HEK293 (cell line): ENCODE measurements around the gene AGAP1.

Experiments
- TRIM28 ChIP-seq: IDR thresholded peaks from 2 replicates; pipeline ENCODE4 v1.6.1; 2011; ENCODE audit warnings: low read length, control low read depth, borderline replicate concordance
- WT1 ChIP-seq: fragments of 450-650 bp; formaldehyde crosslinking; IDR thresholded peaks from 2 replicates; pipeline ENCODE4 v1.5.1; 2016; ENCODE audit warnings: missing biosample characterization, missing genetic modification characterization
- ZBTB17 ChIP-seq: fragments of 450-650 bp; formaldehyde crosslinking; IDR thresholded peaks from 2 replicates; pipeline ENCODE4 v1.5.1; 2016; ENCODE audit warnings: missing biosample characterization, missing genetic modification characterization
- ZFP69B ChIP-seq: fragments of 450-650 bp; formaldehyde crosslinking; IDR thresholded peaks from 2 replicates; pipeline ENCODE4 v1.5.1; 2016; ENCODE audit warnings: missing biosample characterization, missing genetic modification characterization
- ZNF121 ChIP-seq: fragments of 450-650 bp; formaldehyde crosslinking; IDR thresholded peaks from 2 replicates; pipeline ENCODE4 v1.5.1; 2016; ENCODE audit warnings: missing biosample characterization, missing genetic modification characterization
- ZNF157 ChIP-seq: fragments of 450-650 bp; formaldehyde crosslinking; IDR thresholded peaks from 2 replicates; pipeline ENCODE4 v1.5.1; 2016; ENCODE audit warnings: missing biosample characterization, missing genetic modification characterization
- TF ChIP-seq, protein P1 (sequence below): fragments of 450-650 bp; formaldehyde crosslinking; IDR thresholded peaks from 2 replicates; pipeline ENCODE4 v1.5.1; 2016; ENCODE audit warnings: missing biosample characterization, missing genetic modification characterization
- TF ChIP-seq, protein P2 (sequence below): fragments of 450-650 bp; formaldehyde crosslinking; IDR thresholded peaks from 2 replicates; pipeline ENCODE4 v1.5.1; 2016; ENCODE audit warnings: missing biosample characterization, missing genetic modification characterization, low read depth
- TF ChIP-seq, protein P3 (sequence below): fragments of 450-650 bp; formaldehyde crosslinking; IDR thresholded peaks from 2 replicates; pipeline ENCODE4 v1.5.1; 2016; ENCODE audit warnings: missing biosample characterization, missing genetic modification characterization
- TF ChIP-seq, protein P4 (sequence below): fragments of 450-650 bp; formaldehyde crosslinking; IDR thresholded peaks from 2 replicates; pipeline ENCODE4 v1.5.1; 2017; ENCODE audit warnings: missing biosample characterization, missing genetic modification characterization
- TF ChIP-seq, protein P5 (sequence below): fragments of 450-650 bp; formaldehyde crosslinking; IDR thresholded peaks from 2 replicates; pipeline ENCODE4 v1.5.1; 2016; ENCODE audit warnings: missing biosample characterization, missing genetic modification characterization
- TF ChIP-seq, protein P6 (sequence below): fragments of 450-650 bp; formaldehyde crosslinking; IDR thresholded peaks from 2 replicates; pipeline ENCODE4 v1.5.1; 2016; ENCODE audit warnings: missing biosample characterization, missing genetic modification characterization
- TF ChIP-seq, protein P7 (sequence below): fragments of 450-650 bp; formaldehyde crosslinking; IDR thresholded peaks from 2 replicates; pipeline ENCODE4 v1.5.1; 2016; ENCODE audit warnings: missing biosample characterization, missing genetic modification characterization
- TF ChIP-seq, protein P8 (sequence below): fragments of 450-650 bp; formaldehyde crosslinking; IDR thresholded peaks from 2 replicates; pipeline ENCODE4 v1.5.1; 2016; ENCODE audit warnings: missing biosample characterization, missing genetic modification characterization, borderline replicate concordance

DNA sequence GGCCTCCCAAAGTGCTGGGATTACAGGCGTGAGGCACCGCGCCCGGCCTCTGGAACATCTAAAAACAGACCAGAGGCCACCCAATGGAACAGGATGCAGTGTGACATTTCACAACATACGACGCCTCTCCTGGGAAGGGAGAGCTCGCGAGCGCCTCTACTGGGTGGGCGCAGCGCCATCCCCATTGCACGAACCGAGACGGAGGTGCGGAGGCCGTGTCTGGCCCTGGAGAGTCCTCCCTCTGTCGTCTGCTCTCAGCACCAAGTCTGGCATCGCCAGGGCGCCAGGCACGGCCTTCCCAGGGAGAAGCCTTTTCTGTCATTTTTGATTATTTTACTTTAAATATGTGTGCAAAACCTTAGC lies 683.7 kb downstream of the AGAP1 start:
- TF ChIP-seq, protein P1, sequence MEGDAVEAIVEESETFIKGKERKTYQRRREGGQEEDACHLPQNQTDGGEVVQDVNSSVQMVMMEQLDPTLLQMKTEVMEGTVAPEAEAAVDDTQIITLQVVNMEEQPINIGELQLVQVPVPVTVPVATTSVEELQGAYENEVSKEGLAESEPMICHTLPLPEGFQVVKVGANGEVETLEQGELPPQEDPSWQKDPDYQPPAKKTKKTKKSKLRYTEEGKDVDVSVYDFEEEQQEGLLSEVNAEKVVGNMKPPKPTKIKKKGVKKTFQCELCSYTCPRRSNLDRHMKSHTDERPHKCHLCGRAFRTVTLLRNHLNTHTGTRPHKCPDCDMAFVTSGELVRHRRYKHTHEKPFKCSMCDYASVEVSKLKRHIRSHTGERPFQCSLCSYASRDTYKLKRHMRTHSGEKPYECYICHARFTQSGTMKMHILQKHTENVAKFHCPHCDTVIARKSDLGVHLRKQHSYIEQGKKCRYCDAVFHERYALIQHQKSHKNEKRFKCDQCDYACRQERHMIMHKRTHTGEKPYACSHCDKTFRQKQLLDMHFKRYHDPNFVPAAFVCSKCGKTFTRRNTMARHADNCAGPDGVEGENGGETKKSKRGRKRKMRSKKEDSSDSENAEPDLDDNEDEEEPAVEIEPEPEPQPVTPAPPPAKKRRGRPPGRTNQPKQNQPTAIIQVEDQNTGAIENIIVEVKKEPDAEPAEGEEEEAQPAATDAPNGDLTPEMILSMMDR (tag by site-specific recombination) = no peak
- TF ChIP-seq, protein P2, sequence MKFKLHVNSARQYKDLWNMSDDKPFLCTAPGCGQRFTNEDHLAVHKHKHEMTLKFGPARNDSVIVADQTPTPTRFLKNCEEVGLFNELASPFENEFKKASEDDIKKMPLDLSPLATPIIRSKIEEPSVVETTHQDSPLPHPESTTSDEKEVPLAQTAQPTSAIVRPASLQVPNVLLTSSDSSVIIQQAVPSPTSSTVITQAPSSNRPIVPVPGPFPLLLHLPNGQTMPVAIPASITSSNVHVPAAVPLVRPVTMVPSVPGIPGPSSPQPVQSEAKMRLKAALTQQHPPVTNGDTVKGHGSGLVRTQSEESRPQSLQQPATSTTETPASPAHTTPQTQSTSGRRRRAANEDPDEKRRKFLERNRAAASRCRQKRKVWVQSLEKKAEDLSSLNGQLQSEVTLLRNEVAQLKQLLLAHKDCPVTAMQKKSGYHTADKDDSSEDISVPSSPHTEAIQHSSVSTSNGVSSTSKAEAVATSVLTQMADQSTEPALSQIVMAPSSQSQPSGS (tag by site-specific recombination) = no peak
- TF ChIP-seq, protein P3, sequence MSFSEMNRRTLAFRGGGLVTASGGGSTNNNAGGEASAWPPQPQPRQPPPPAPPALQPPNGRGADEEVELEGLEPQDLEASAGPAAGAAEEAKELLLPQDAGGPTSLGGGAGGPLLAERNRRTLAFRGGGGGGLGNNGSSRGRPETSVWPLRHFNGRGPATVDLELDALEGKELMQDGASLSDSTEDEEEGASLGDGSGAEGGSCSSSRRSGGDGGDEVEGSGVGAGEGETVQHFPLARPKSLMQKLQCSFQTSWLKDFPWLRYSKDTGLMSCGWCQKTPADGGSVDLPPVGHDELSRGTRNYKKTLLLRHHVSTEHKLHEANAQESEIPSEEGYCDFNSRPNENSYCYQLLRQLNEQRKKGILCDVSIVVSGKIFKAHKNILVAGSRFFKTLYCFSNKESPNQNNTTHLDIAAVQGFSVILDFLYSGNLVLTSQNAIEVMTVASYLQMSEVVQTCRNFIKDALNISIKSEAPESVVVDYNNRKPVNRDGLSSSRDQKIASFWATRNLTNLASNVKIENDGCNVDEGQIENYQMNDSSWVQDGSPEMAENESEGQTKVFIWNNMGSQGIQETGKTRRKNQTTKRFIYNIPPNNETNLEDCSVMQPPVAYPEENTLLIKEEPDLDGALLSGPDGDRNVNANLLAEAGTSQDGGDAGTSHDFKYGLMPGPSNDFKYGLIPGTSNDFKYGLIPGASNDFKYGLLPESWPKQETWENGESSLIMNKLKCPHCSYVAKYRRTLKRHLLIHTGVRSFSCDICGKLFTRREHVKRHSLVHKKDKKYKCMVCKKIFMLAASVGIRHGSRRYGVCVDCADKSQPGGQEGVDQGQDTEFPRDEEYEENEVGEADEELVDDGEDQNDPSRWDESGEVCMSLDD (tag by site-specific recombination) = no peak
- TF ChIP-seq ZFP69B (tag by site-specific recombination) (no peak), ZNF157 (tag by site-specific recombination) (no peak), ZNF121 (tag by site-specific recombination) (no peak), WT1 (tag by site-specific recombination) (no peak), ZBTB17 (tag by site-specific recombination) (no peak), TRIM28 (no peak)
- TF ChIP-seq, protein P4, sequence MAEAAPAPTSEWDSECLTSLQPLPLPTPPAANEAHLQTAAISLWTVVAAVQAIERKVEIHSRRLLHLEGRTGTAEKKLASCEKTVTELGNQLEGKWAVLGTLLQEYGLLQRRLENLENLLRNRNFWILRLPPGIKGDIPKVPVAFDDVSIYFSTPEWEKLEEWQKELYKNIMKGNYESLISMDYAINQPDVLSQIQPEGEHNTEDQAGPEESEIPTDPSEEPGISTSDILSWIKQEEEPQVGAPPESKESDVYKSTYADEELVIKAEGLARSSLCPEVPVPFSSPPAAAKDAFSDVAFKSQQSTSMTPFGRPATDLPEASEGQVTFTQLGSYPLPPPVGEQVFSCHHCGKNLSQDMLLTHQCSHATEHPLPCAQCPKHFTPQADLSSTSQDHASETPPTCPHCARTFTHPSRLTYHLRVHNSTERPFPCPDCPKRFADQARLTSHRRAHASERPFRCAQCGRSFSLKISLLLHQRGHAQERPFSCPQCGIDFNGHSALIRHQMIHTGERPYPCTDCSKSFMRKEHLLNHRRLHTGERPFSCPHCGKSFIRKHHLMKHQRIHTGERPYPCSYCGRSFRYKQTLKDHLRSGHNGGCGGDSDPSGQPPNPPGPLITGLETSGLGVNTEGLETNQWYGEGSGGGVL = no peak
- TF ChIP-seq, protein P5, sequence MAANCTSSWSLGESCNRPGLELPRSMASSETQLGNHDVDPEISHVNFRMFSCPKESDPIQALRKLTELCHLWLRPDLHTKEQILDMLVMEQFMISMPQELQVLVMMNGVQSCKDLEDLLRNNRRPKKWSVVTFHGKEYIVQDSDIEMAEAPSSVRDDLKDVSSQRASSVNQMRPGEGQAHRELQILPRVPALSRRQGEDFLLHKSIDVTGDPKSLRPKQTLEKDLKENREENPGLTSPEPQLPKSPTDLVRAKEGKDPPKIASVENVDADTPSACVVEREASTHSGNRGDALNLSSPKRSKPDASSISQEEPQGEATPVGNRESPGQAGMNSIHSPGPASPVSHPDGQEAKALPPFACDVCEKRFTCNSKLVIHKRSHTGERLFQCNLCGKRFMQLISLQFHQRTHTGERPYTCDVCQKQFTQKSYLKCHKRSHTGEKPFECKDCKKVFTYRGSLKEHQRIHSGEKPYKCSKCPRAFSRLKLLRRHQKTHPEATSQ (tag by site-specific recombination) = no peak
- TF ChIP-seq, protein P6, sequence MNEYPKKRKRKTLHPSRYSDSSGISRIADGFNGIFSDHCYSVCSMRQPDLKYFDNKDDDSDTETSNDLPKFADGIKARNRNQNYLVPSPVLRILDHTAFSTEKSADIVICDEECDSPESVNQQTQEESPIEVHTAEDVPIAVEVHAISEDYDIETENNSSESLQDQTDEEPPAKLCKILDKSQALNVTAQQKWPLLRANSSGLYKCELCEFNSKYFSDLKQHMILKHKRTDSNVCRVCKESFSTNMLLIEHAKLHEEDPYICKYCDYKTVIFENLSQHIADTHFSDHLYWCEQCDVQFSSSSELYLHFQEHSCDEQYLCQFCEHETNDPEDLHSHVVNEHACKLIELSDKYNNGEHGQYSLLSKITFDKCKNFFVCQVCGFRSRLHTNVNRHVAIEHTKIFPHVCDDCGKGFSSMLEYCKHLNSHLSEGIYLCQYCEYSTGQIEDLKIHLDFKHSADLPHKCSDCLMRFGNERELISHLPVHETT (tag by site-specific recombination) = no peak
- TF ChIP-seq, protein P7, sequence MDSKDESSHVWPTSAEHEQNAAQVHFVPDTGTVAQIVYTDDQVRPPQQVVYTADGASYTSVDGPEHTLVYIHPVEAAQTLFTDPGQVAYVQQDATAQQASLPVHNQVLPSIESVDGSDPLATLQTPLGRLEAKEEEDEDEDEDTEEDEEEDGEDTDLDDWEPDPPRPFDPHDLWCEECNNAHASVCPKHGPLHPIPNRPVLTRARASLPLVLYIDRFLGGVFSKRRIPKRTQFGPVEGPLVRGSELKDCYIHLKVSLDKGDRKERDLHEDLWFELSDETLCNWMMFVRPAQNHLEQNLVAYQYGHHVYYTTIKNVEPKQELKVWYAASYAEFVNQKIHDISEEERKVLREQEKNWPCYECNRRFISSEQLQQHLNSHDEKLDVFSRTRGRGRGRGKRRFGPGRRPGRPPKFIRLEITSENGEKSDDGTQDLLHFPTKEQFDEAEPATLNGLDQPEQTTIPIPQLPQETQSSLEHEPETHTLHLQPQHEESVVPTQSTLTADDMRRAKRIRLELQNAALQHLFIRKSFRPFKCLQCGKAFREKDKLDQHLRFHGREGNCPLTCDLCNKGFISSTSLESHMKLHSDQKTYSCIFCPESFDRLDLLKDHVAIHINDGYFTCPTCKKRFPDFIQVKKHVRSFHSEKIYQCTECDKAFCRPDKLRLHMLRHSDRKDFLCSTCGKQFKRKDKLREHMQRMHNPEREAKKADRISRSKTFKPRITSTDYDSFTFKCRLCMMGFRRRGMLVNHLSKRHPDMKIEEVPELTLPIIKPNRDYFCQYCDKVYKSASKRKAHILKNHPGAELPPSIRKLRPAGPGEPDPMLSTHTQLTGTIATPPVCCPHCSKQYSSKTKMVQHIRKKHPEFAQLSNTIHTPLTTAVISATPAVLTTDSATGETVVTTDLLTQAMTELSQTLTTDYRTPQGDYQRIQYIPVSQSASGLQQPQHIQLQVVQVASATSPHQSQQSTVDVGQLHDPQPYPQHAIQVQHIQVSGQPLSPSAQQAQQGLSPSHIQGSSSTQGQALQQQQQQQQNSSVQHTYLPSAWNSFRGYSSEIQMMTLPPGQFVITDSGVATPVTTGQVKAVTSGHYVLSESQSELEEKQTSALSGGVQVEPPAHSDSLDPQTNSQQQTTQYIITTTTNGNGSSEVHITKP (tag by site-specific recombination) = no peak
- TF ChIP-seq, protein P8, sequence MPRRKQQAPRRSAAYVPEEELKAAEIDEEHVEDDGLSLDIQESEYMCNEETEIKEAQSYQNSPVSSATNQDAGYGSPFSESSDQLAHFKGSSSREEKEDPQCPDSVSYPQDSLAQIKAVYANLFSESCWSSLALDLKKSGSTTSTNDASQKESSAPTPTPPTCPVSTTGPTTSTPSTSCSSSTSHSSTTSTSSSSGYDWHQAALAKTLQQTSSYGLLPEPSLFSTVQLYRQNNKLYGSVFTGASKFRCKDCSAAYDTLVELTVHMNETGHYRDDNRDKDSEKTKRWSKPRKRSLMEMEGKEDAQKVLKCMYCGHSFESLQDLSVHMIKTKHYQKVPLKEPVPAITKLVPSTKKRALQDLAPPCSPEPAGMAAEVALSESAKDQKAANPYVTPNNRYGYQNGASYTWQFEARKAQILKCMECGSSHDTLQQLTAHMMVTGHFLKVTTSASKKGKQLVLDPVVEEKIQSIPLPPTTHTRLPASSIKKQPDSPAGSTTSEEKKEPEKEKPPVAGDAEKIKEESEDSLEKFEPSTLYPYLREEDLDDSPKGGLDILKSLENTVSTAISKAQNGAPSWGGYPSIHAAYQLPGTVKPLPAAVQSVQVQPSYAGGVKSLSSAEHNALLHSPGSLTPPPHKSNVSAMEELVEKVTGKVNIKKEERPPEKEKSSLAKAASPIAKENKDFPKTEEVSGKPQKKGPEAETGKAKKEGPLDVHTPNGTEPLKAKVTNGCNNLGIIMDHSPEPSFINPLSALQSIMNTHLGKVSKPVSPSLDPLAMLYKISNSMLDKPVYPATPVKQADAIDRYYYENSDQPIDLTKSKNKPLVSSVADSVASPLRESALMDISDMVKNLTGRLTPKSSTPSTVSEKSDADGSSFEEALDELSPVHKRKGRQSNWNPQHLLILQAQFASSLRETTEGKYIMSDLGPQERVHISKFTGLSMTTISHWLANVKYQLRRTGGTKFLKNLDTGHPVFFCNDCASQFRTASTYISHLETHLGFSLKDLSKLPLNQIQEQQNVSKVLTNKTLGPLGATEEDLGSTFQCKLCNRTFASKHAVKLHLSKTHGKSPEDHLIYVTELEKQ (tag by site-specific recombination) = no peak
